Measurements from ENCODE around the gene MT1X. TPM values are rescaled to one million over a fixed set of nuclear protein-coding genes. Genes with fewer than 3 reads are reported as not detected.

The MT1X gene
- total RNA-seq (ENCODE audit: low replicate concordance) = 39.3 and 53.1 TPM in 2 replicates
- long read RNA-seq, transcript MT1X-201 (3 exons, 450 nt) = major isoform, 16 of 18 reads
- long read RNA-seq, partial matches to known transcripts = 1 of 18 reads
- long read RNA-seq, other reads (novel, unspliced or antisense) = 0 of 18 reads

DNA sequence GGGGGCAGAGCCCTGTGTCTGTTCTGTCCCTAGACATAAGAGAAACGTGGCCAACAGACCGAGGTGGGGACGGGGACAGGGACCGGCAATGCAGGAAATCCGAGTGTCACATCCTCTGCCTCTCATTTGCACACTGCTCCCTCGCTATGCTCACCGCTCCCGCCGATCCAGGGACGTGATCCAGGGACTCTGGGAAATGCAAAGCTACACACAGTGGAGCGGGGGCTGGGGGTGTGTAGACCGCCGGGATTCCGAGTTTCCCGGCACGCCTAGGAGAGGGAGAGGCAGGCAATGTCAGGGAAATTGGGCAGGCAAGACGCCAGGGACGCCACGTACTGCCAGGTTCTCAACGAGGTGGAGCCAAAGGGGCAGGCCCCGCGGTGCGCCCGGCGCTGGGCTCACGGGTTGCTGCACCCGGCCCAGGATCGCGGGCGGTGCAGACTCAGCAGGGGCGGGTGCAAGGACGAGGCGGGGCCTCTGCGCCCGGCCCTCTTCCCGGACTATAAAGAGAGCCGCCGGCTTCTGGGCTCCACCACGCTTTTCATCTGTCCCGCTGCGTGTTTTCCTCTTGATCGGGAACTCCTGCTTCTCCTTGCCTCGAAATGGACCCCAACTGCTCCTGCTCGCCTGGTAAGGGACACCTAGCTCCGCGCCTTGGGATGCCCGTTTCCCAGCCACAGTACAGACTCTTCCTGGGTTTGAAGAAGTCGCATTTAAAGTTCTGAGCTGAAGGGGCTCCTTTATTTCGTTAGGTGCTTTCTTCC is at the start of gene MT1X:
MT1X (plus strand) TSS at position 532 of the 764 bp plus-strand sequence; CDS start at position 603, 71 bp downstream.
- Mint-ChIP-seq H3K27ac (peak within 1 kb of the TSS; percentile 82), H3K27me3 (peaks cover 55% of the 10 kb centered on the region), H3K9me3 (peaks cover 4% of the 10 kb centered on the region), H3K4me1 (ENCODE audit: unreplicated experiment) (peaks cover 4% of the 10 kb centered on the region), H3K36me3 (peaks cover 5% of the 10 kb centered on the region), H3K4me3 (peak within 1 kb of the TSS; percentile 90)
- TF ChIP-seq, protein P1, sequence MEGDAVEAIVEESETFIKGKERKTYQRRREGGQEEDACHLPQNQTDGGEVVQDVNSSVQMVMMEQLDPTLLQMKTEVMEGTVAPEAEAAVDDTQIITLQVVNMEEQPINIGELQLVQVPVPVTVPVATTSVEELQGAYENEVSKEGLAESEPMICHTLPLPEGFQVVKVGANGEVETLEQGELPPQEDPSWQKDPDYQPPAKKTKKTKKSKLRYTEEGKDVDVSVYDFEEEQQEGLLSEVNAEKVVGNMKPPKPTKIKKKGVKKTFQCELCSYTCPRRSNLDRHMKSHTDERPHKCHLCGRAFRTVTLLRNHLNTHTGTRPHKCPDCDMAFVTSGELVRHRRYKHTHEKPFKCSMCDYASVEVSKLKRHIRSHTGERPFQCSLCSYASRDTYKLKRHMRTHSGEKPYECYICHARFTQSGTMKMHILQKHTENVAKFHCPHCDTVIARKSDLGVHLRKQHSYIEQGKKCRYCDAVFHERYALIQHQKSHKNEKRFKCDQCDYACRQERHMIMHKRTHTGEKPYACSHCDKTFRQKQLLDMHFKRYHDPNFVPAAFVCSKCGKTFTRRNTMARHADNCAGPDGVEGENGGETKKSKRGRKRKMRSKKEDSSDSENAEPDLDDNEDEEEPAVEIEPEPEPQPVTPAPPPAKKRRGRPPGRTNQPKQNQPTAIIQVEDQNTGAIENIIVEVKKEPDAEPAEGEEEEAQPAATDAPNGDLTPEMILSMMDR (conservative IDR thresholded peaks at IDR 0.05) = no peak
- DNase-seq (ENCODE audit: extremely low spot score, unreplicated experiment) = peak; percentile 81

DNA sequence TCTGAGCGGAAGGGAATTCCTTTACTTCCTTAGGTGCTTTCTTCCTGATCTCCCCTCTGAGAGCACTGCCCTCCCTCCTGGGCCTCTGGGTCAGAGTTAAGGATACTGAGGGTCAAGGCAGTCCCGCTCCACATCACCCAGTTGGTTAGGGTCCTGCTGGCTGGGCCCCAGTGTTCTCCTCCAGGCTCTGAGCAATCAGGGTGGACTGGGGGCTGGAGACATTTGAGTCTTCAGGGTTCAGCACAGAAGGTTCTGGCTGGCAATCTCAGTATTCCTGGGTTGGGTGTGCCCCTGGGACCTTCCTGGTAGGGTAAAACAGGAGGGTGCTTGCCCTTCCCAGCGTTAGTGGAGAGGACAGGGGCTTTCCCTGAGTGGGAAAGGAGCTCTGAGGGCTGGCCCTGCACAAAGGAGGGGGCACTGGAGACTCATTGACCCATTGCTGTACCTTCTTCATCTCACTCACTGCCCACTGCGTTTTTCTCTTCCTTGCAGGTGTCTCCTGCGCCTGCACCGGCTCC is 49.4 kb upstream of the MT1X start:
- Mint-ChIP-seq H3K36me3 (no peaks in the 10 kb centered on the region), H3K27me3 (peaks cover 93% of the 10 kb centered on the region), H3K4me1 (ENCODE audit: unreplicated experiment) (peaks cover 10% of the 10 kb centered on the region), H3K27ac (no peak overlapping the region), H3K9me3 (no peaks in the 10 kb centered on the region), H3K4me3 (peak overlapping the region; percentile 67)
- TF ChIP-seq, protein P1 (conservative IDR thresholded peaks at IDR 0.05) = no peak
- no peak for DNase-seq (ENCODE audit: extremely low spot score, unreplicated experiment)

- Mint-ChIP-seq H3K36me3 (no peaks in the 10 kb centered on the region), H3K27ac (no peak overlapping the region), H3K4me3 (no peak overlapping the region), H3K9me3 (no peaks in the 10 kb centered on the region), H3K4me1 (ENCODE audit: unreplicated experiment) (peaks cover 11% of the 10 kb centered on the region), H3K27me3 (peaks cover 96% of the 10 kb centered on the region)
- TF ChIP-seq, protein P1 (conservative IDR thresholded peaks at IDR 0.05) = no peak
- DNase-seq (ENCODE audit: extremely low spot score, unreplicated experiment) = no peak
These were observed 48.7 kb upstream of the MT1X start for GRCh38 chr16:56633535-56633934.

- H3K36me3 Mint-ChIP-seq = no peaks in the 10 kb centered on the region
These were observed 47.4 kb upstream of the MT1X start for GRCh38 chr16:56634715-56635440.

GRCh38 chr16:56635441-56635967 is 46.8 kb upstream of the MT1X start:
- Mint-ChIP-seq H3K27me3 (peaks cover 96% of the 10 kb centered on the region), H3K9me3 (no peaks in the 10 kb centered on the region), H3K27ac (no peak overlapping the region), H3K4me3 (no peak overlapping the region), H3K36me3 (no peaks in the 10 kb centered on the region), H3K4me1 (ENCODE audit: unreplicated experiment) (peaks cover 9% of the 10 kb centered on the region)
- TF ChIP-seq, protein P1 (conservative IDR thresholded peaks at IDR 0.05) = no peak
- DNase-seq (ENCODE audit: extremely low spot score, unreplicated experiment) = no peak

More at GRCh38 chr16:56634715-56635440, 47.4 kb upstream of the MT1X start:
- H3K27ac Mint-ChIP-seq = no peak overlapping the region
- H3K9me3 Mint-ChIP-seq = no peaks in the 10 kb centered on the region
- peaks cover 9% of the 10 kb centered on the region for H3K4me1 Mint-ChIP-seq (ENCODE audit: unreplicated experiment)
- peaks cover 96% of the 10 kb centered on the region for H3K27me3 Mint-ChIP-seq
- DNase-seq (ENCODE audit: extremely low spot score, unreplicated experiment) = no peak
- H3K4me3 Mint-ChIP-seq = peak overlapping the region; percentile 29
- TF ChIP-seq, protein P1 (conservative IDR thresholded peaks at IDR 0.05) = no peak

Data from type B pancreatic cell (in vitro differentiated cells).